GM10248 (cell line): Measurements from ENCODE around the gene COMP.

Source experiments
- CTCF ChIA-PET: fragments of 300-600 bp; sonication (Branson Sonifier 250); formaldehyde crosslinking; extraction: SDS; loops from one replicate; lab custom pipeline; 2021; ENCODE audit warnings: antibody characterized with exemption; lab: Yijun Ruan, JAX
- POLR2A ChIA-PET: fragments of 350-650 bp; sonication (Branson Sonifier 250); formaldehyde crosslinking; extraction: SDS; loops from one replicate; lab custom pipeline; 2020; ENCODE audit warnings: antibody characterized with exemption; lab: Yijun Ruan, JAX
- DNase-seq: peaks from one replicate; pipeline ENCODE4 v3.0.0; 2012; ENCODE audit errors: extremely low spot score
- CTCF ChIP-seq: IDR thresholded peaks from 2 replicates; pipeline ENCODE4 v1.5.1; 2012; ENCODE audit warnings: mild to moderate bottlenecking, low read depth; ENCODE audit errors: extremely low read depth, missing control alignments, control extremely low read depth

Gene COMP

GRCh38 chr19:18741124-18742121 is 49.7 kb downstream of the COMP start:
- TF ChIP-seq CTCF, result no peak
- DNase-seq, result no peak
- ChIA-PET POLR2A (no interaction called here), CTCF (interaction anchor here (0.8 to 1.3 kb wide), 2 partner anchors 19 to 60 kb away, joined by 3 to 4 read pairs; no protein-coding TSS in a partner anchor)

GRCh38 chr19:18738961-18739690 is 52.0 kb downstream of the COMP start:
- ChIA-PET CTCF (interaction anchor here (0.8 to 1.2 kb wide), 2 partner anchors 15 to 288 kb away, joined by 3 read pairs; no protein-coding TSS in a partner anchor), POLR2A (no interaction called here)
- DNase-seq, result no peak
- TF ChIP-seq CTCF, result no peak

- POLR2A ChIA-PET, result no interaction called here
These were observed 53.2 kb downstream of the COMP start for GRCh38 chr19:18737954-18738351.

GRCh38 chr19:18737337-18737953 is 53.7 kb downstream of the COMP start:
- CTCF ChIA-PET, result no interaction called here
- no peak for DNase-seq

More at GRCh38 chr19:18737954-18738351, 53.2 kb downstream of the COMP start:
- no peak for DNase-seq
- no peak for TF ChIP-seq CTCF
- CTCF ChIA-PET, result no interaction called here

GRCh38 chr19:18736415-18737336 is 54.4 kb downstream of the COMP start:
- DNase-seq, result no peak
- CTCF ChIA-PET, result no interaction called here
- TF ChIP-seq CTCF, result no peak
- POLR2A ChIA-PET, result no interaction called here

More at GRCh38 chr19:18737337-18737953, 53.7 kb downstream of the COMP start:
- TF ChIP-seq CTCF, result no peak
- POLR2A ChIA-PET, result no interaction called here
